MM.1S (cell line): Measurements from ENCODE around the gene NEGR1.

Source experiments
- CTCF ChIP-seq: fragments of 300-600 bp; sonication (generic); IDR thresholded peaks from 2 replicates; pipeline ENCODE4 v1.5.1; 2016; ENCODE audit warnings: antibody characterized with exemption, low read length, mixed read lengths
- EZH2 ChIP-seq: fragments of 300-600 bp; sonication (generic); optimal IDR thresholded peaks from 2 replicates; pipeline ENCODE3; 2017; ENCODE audit warnings: low read depth, mild to moderate bottlenecking, antibody characterized with exemption, low read length, mixed read lengths

- TF ChIP-seq CTCF (no peak), EZH2 (no peak)
These were observed 496.9 kb downstream of the NEGR1 start for GRCh38 chr1:71785450-71785849.
